CD4-positive, alpha-beta T cell (primary cell): ENCODE data around the gene SKAP1. TPM values are rescaled to one million over a fixed set of nuclear protein-coding genes. Genes with fewer than 3 reads are reported as not detected.

Experiments used
- ATAC-seq: fragments of 200-7000 bp; cut with Tn5 transposase; one replicate; pipeline ENCODE4 v1.10.0; 2022; ENCODE audit warnings: mild to moderate bottlenecking; ENCODE audit not compliant: poor library complexity
- CTCF ChIA-PET: fragments of 350-600 bp; sonication (Branson Sonifier 250); formaldehyde crosslinking; loops from one replicate; lab custom pipeline; 2021; ENCODE audit warnings: antibody characterized with exemption, inconsistent platforms; lab: Charles Lee
- POLR2A ChIA-PET: fragments of 350-600 bp; sonication (Branson Sonifier 250); formaldehyde crosslinking; loops from one replicate; lab custom pipeline; 2021; ENCODE audit warnings: antibody characterized with exemption, inconsistent platforms; lab: Charles Lee
- DNase-seq, 14 experiments: peaks; one replicate each; pipeline ENCODE4 v3.0.0-alpha.2; 2013 to 2020; ENCODE audit warnings: mixed read lengths in 2 of 14
- H3K27ac ChIP-seq, 2 donors: one replicate each; pipeline versions ENCODE4 v1.5.1 to v1.7.0; 2013; ENCODE audit warnings: low read length in 2 of 2, low read depth in 1 of 2, mild to moderate bottlenecking in 1 of 2
- H3K27me3 ChIP-seq, 2 experiments: 1 replicate in 1 of 2; 2 replicates in 1 of 2; pipeline versions ENCODE4 v1.6.1 to v1.7.0; 2013; ENCODE audit warnings: low read length in 2 of 2, control low read depth in 1 of 2, mild to moderate bottlenecking in 1 of 2, moderate library complexity in 1 of 2; ENCODE audit not compliant: insufficient read depth in 2 of 2, control insufficient read depth in 1 of 2
- H3K36me3 ChIP-seq: one replicate; pipeline ENCODE4 v1.6.1; 2013; ENCODE audit warnings: low read length, control low read depth; ENCODE audit not compliant: insufficient read depth
- H3K4me1 ChIP-seq: one replicate; pipeline ENCODE4 v1.6.1; 2013; ENCODE audit warnings: low read length, control low read depth; ENCODE audit not compliant: insufficient read depth
- H3K4me3 ChIP-seq: one replicate; pipeline ENCODE4 v1.5.1; 2013; ENCODE audit warnings: mild to moderate bottlenecking, low read length, moderate library complexity
- H3K9me3 ChIP-seq, 2 experiments: 1 replicate in 1 of 2; 2 replicates in 1 of 2; pipeline versions ENCODE4 v1.6.1 to v1.7.0; 2013; ENCODE audit warnings: low read length in 2 of 2, mild to moderate bottlenecking in 2 of 2, control low read depth in 1 of 2, moderate library complexity in 1 of 2; ENCODE audit not compliant: control insufficient read depth in 1 of 2, insufficient read depth in 1 of 2
- H3K27ac Mint-ChIP-seq: one replicate; pipeline ENCODE4 v1.8.0; 2020; ENCODE audit warnings: mixed read lengths
- H3K27me3 Mint-ChIP-seq: one replicate; pipeline ENCODE4 v1.8.0; 2021; ENCODE audit warnings: mixed read lengths
- H3K36me3 Mint-ChIP-seq: one replicate; pipeline ENCODE4 v1.8.0; 2021; ENCODE audit warnings: low read depth, mixed read lengths
- H3K4me1 Mint-ChIP-seq: one replicate; pipeline ENCODE4 v1.8.0; 2021; ENCODE audit warnings: low read depth, mixed read lengths
- H3K4me3 Mint-ChIP-seq: one replicate; pipeline ENCODE4 v1.8.0; 2020; ENCODE audit warnings: mild to moderate bottlenecking, mixed read lengths
- H3K9me3 Mint-ChIP-seq: one replicate; pipeline ENCODE4 v1.8.0; 2020; ENCODE audit warnings: mixed read lengths
- CTCF ChIP-seq: fragments of 200-600 bp; IDR thresholded peaks from one replicate; pipeline ENCODE4 v1.8.0; 2022; ENCODE audit warnings: antibody characterized with exemption, mild to moderate bottlenecking
- intact Hi-C, 2 experiments: fragments of 100-400 bp; cut with DNase I in 1 of 2; cut with micrococcal nuclease in 1 of 2; formaldehyde crosslinking; loops; one replicate each; pipeline versions ENCODE4 v1.15.1 to v1.9.0; 2023 to 2025; cut with DNase I, micrococcal nuclease
- total RNA-seq, 174 experiments: library from RNA in 2 of 174; stranded (reverse) in 2 of 174; gene quantifications; one replicate each; pipeline ENCODE4 v1.2.3 and lab custom pipeline; 2021 to 2026

Gene SKAP1
- total RNA-seq, 2 experiments from 2014 or later = 92.0 to 95.1 TPM

GRCh38 chr17:48270899-48271298, 159.1 kb downstream of the SKAP1 start:
- Histone ChIP-seq H3K4me1 (no peaks in the 10 kb centered on the region), H3K27me3 (no peaks in the 10 kb centered on the region), H3K36me3 (peaks cover 5% of the 10 kb centered on the region), H3K9me3 (no peaks in the 10 kb centered on the region), H3K4me3 (no peak overlapping the region), H3K27ac (no peak overlapping the region)
- ATAC-seq = no peak
- no peaks in the 10 kb centered on the region for H3K27me3 Mint-ChIP-seq
- ChIA-PET POLR2A (no interaction called here), CTCF (no interaction called here)
- H3K9me3 Mint-ChIP-seq = no peaks in the 10 kb centered on the region
- no peak for TF ChIP-seq CTCF
- DNase-seq = no peak
- intact Hi-C loops = no loop called here
- H3K4me3 Mint-ChIP-seq = no peak overlapping the region
- peaks cover 20% of the 10 kb centered on the region for H3K4me1 Mint-ChIP-seq
- no peak overlapping the region for H3K27ac Mint-ChIP-seq
- H3K36me3 Mint-ChIP-seq = peaks cover 26% of the 10 kb centered on the region

- Histone ChIP-seq H3K36me3 (no peaks in the 10 kb centered on the region), H3K27ac (no peak overlapping the region), H3K4me3 (no peak overlapping the region), H3K27me3 (no peaks in the 10 kb centered on the region), H3K4me1 (no peaks in the 10 kb centered on the region), H3K9me3 (no peaks in the 10 kb centered on the region)
- POLR2A ChIA-PET = interaction anchor here (0.8 kb wide), 1 partner anchor 11 kb away, joined by 4 read pairs; no protein-coding TSS in a partner anchor
- intact Hi-C loops = no loop called here
- Mint-ChIP-seq H3K9me3 (no peaks in the 10 kb centered on the region), H3K4me3 (no peak overlapping the region), H3K27me3 (no peaks in the 10 kb centered on the region), H3K36me3 (peaks cover 12% of the 10 kb centered on the region), H3K27ac (peak overlapping the region; percentile 17), H3K4me1 (peaks cover 18% of the 10 kb centered on the region)
- DNase-seq (no peak), ATAC-seq (no peak)
- CTCF ChIA-PET = no interaction called here
- no peak for TF ChIP-seq CTCF
Measured at GRCh38 chr17:48269209-48269608, 160.8 kb downstream of the SKAP1 start.

- no peak overlapping the region for H3K4me3 Mint-ChIP-seq
- H3K4me1 Mint-ChIP-seq = peaks cover 28% of the 10 kb centered on the region
- H3K4me1 ChIP-seq = no peaks in the 10 kb centered on the region
- no peaks in the 10 kb centered on the region for H3K27me3 ChIP-seq
- POLR2A ChIA-PET = no interaction called here
- DNase-seq (no peak), ATAC-seq (no peak)
- H3K4me3 ChIP-seq = no peak overlapping the region
- H3K9me3 ChIP-seq = no peaks in the 10 kb centered on the region
- no peak for TF ChIP-seq CTCF
- H3K27me3 Mint-ChIP-seq = no peaks in the 10 kb centered on the region
- no peaks in the 10 kb centered on the region for H3K9me3 Mint-ChIP-seq
- peaks cover 43% of the 10 kb centered on the region for H3K36me3 Mint-ChIP-seq
- H3K27ac ChIP-seq = no peak overlapping the region
- intact Hi-C loops = loop anchor here (1.0 to 5.0 kb wide), 3 partner anchors 194 to 331 kb away; partner anchors contain the start of genes HOXB3 (in 1 of the 2) and HOXB5 (in 1 of the 2)
- H3K27ac Mint-ChIP-seq = no peak overlapping the region
- CTCF ChIA-PET = interaction anchor here (1.0 to 2.9 kb wide), 9 partner anchors 18 to 373 kb away, joined by 3 to 11 read pairs (median 5); no protein-coding TSS in a partner anchor
- H3K36me3 ChIP-seq = peaks cover 16% of the 10 kb centered on the region
Measured at GRCh38 chr17:48263731-48264035, 166.3 kb downstream of the SKAP1 start.
